OCI-LY7 (cell line): ENCODE measurements around the gene SLC30A2. TPM values are rescaled to one million over a fixed set of nuclear protein-coding genes. Genes with fewer than 3 reads are reported as not detected.

Experiments
- BruUV-seq: library from RNA; stranded (reverse); fragments of 400-500 nt; replicated peaks from 2 replicates; lab custom pipeline; 2021; lab: Mats Ljungman, UMichigan
- CTCF ChIA-PET: fragments of 300-600 bp; sonication (Branson Sonifier 250); formaldehyde crosslinking; loops from one replicate; lab custom pipeline; 2022; ENCODE audit warnings: antibody characterized with exemption; ENCODE audit not compliant: unreplicated experiment; lab: Charles Lee
- POLR2A ChIA-PET: fragments of 300-600 bp; sonication (Branson Sonifier 250); formaldehyde crosslinking; loops from one replicate; lab custom pipeline; 2022; ENCODE audit warnings: antibody characterized with exemption; lab: Charles Lee
- DNase-seq: peaks from one replicate; pipeline ENCODE4 v3.0.0-alpha.2; 2015; ENCODE audit warnings: low spot score
- H2AFZ ChIP-seq: fragments of 200-600 bp; sonication (generic), shearing (Covaris generic); 2 replicates; pipeline ENCODE4 v1.6.1; 2014; ENCODE audit warnings: mild to moderate bottlenecking, antibody characterized with exemption, low read length, moderate library complexity
- H3K27ac ChIP-seq: fragments of 200-600 bp; sonication (generic); 2 replicates; pipeline ENCODE4 v1.5.1; 2014; ENCODE audit warnings: mixed run types, low read depth, mild to moderate bottlenecking, moderate library complexity, low read length, inconsistent platforms; ENCODE audit not compliant: poor library complexity, severe bottlenecking
- H3K36me3 ChIP-seq: fragments of 200-600 bp; sonication (generic); 2 replicates; pipeline ENCODE4 v1.6.1; 2014; ENCODE audit warnings: mild to moderate bottlenecking, antibody characterized with exemption, low read length, moderate library complexity, mixed read lengths; ENCODE audit not compliant: insufficient read depth
- H3K4me1 ChIP-seq: fragments of 200-600 bp; sonication (generic); 2 replicates; pipeline ENCODE4 v1.5.1; 2014; ENCODE audit warnings: mild to moderate bottlenecking, low read length; ENCODE audit not compliant: insufficient read depth, poor library complexity, severe bottlenecking
- H3K4me2 ChIP-seq: fragments of 200-600 bp; sonication (generic); 2 replicates; pipeline ENCODE4 v1.6.1; 2014; ENCODE audit warnings: mild to moderate bottlenecking, low read length
- H3K4me3 ChIP-seq: fragments of 200-600 bp; sonication (generic); 2 replicates; pipeline ENCODE4 v1.5.1; 2014; ENCODE audit warnings: mild to moderate bottlenecking, low read depth, low read length; ENCODE audit not compliant: poor library complexity, severe bottlenecking
- H3K79me2 ChIP-seq: fragments of 200-600 bp; sonication (generic); 2 replicates; pipeline ENCODE4 v1.6.1; 2016; ENCODE audit warnings: low read depth, mild to moderate bottlenecking, low read length, moderate library complexity, mixed read lengths; ENCODE audit not compliant: insufficient read depth
- H3K9me2 ChIP-seq: fragments of 200-600 bp; sonication (generic); 2 replicates; pipeline ENCODE4 v1.6.1; 2016; ENCODE audit warnings: mild to moderate bottlenecking, low read length, mixed read lengths; ENCODE audit not compliant: insufficient read depth
- H3K9me3 ChIP-seq: fragments of 200-600 bp; sonication (generic); 2 replicates; pipeline ENCODE4 v1.6.1; 2014; ENCODE audit warnings: mild to moderate bottlenecking, mixed run types, low read length, mixed read lengths
- H4K20me1 ChIP-seq: fragments of 200-600 bp; sonication (generic); 2 replicates; pipeline ENCODE4 v1.6.1; 2014; ENCODE audit warnings: mild to moderate bottlenecking, antibody characterized with exemption, low read length, moderate library complexity, mixed read lengths; ENCODE audit not compliant: insufficient read depth
- EZH2phosphoT487 ChIP-seq: fragments of 200-600 bp; sonication (generic); IDR thresholded peaks from 2 replicates; pipeline ENCODE4 v1.6.1; 2018; ENCODE audit warnings: low read depth, borderline replicate concordance, mild to moderate bottlenecking, mixed run types, antibody characterized with exemption, low read length, moderate library complexity, mixed read lengths
- intact Hi-C: fragments of 100-400 bp; cut with micrococcal nuclease; formaldehyde crosslinking; loops from one replicate; pipeline ENCODE4 v1.10.0; 2022; ENCODE audit not compliant: unreplicated experiment
- total RNA-seq, 2 experiments: library from RNA; depleted of rRNA in 1 of 2; stranded (reverse); fragments of >200 nt in 1 of 2; shearing (Covaris generic) in 1 of 2; gene quantifications; 2 replicates each; pipeline ENCODE4 v1.2.3, GENCODE V29; 2014 to 2022
- TF ChIP-seq, protein P1 (sequence below): fragments of 200-600 bp; sonication (generic); conservative IDR thresholded peaks from 2 replicates; pipeline ENCODE4 v1.5.1; 2014; ENCODE audit warnings: mild to moderate bottlenecking, antibody characterized with exemption, low read length, moderate library complexity, mixed read lengths

The SLC30A2 gene
- total RNA-seq, 2 experiments from 2014 or later, result not detected

DNA sequence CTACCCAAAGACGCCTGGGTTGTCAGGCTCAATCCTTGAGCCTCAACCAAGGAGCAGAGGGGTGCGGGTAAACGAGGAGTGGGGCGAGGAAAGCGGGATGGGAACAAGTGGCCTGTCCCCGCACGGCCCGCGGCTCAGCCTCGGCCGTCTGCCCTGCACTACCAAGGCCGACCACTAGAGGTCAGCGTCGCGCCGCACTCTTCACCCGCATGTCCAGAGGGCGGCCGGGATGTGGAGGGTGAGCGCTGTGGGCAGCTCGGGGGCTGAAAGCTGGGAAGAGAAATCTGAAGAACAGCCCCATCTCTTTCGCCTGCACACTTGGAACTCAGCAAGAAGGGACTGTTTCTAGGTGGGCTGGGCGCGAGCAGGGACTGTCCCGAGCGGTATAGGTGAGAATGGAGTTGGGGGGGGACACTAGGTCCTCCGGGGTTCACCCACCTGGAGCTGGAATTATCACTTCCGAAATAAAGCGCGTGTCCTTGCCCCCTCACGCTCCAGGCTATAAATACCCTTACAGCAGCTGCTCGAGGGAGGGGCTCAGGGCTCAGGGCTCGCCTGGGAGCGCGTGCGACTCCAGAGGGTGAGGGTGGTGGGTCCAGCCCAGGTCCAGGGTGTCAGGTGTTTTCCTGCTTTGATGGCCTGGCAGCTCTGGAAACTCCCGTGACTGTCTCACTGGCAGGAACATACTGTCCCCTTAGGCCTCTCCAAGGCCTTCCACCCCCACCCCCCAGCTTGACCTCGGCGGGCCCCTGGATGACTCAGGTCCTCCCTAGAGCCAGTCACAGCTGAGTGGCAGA lies 9.8 kb downstream of the SLC30A2 start:
- H3K9me3 ChIP-seq, result no peaks in the 10 kb centered on the region
- H3K36me3 ChIP-seq, result no peaks in the 10 kb centered on the region
- intact Hi-C loops, result loop anchor here (1.0 to 2.0 kb wide), 2 partner anchors 69 to 109 kb away; no protein-coding TSS in a partner anchor
- ChIA-PET CTCF (interaction anchor here (0.5 kb wide), 1 partner anchor 16 kb away, joined by 4 read pairs; no protein-coding TSS in a partner anchor), POLR2A (interaction anchor here (0.6 kb wide), 1 partner anchor 136 kb away, joined by 3 read pairs; no protein-coding TSS in a partner anchor)
- peak overlapping the region; percentile 88 for H2AFZ ChIP-seq
- no peaks in the 10 kb centered on the region for H4K20me1 ChIP-seq
- no peaks in the 10 kb centered on the region for H3K79me2 ChIP-seq
- peaks cover 7% of the 10 kb centered on the region for H3K4me1 ChIP-seq
- TF ChIP-seq, protein P1, sequence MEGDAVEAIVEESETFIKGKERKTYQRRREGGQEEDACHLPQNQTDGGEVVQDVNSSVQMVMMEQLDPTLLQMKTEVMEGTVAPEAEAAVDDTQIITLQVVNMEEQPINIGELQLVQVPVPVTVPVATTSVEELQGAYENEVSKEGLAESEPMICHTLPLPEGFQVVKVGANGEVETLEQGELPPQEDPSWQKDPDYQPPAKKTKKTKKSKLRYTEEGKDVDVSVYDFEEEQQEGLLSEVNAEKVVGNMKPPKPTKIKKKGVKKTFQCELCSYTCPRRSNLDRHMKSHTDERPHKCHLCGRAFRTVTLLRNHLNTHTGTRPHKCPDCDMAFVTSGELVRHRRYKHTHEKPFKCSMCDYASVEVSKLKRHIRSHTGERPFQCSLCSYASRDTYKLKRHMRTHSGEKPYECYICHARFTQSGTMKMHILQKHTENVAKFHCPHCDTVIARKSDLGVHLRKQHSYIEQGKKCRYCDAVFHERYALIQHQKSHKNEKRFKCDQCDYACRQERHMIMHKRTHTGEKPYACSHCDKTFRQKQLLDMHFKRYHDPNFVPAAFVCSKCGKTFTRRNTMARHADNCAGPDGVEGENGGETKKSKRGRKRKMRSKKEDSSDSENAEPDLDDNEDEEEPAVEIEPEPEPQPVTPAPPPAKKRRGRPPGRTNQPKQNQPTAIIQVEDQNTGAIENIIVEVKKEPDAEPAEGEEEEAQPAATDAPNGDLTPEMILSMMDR, result peak; percentile 93
- no peak for TF ChIP-seq EZH2phosphoT487
- H3K4me3 ChIP-seq, result peak overlapping the region; percentile 75
- no peaks in the 10 kb centered on the region for H3K9me2 ChIP-seq
- H3K4me2 ChIP-seq, result peak overlapping the region; percentile 85
- BruUV-seq, result no TSS peak
- no peak overlapping the region for H3K27ac ChIP-seq
- peak; percentile 71 for DNase-seq

DNA sequence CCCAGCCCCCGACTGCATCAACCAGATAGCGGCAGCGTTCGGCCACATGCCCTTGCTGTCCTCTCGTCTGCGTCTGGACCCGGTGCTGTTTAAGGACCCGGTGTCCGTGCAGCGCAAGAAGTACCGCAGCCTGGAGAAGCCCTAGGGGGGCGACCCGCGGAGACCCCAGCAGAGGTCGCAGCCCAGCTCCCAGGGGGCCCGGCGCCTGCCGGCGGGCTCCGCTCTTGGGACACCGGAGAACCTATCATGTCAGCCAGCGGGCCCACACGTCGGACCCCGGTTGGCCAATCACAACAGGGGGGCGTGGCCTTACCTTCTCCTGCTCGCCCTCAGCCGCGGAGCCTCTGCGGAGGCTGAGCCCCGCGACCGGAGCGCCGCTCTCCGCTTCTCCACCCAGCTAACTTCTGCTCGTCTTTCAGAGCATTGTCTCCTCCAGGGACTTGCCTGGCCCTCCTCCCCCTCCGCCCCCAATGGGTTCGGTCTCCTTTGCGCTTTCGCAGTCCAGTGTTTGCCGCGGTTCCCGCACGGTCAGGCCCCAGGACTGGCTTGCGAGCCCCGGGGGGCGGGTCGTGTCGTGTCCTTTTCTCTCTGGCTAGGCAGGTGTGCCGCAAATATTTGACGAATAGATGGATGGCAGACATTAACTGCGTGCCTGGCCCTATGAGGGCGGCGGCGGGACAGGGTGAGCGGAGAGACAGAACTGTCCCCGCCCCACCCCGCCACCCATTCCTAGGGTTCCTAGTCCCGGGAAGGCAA lies 10.5 kb downstream of the SLC30A2 start:
- DNase-seq, result peak; percentile 97
- H4K20me1 ChIP-seq, result no peaks in the 10 kb centered on the region
- H3K36me3 ChIP-seq, result no peaks in the 10 kb centered on the region
- BruUV-seq, result no TSS peak
- ChIA-PET POLR2A (no interaction called here), CTCF (interaction anchor here (0.6 kb wide), 1 partner anchor 1043 kb away, joined by 5 read pairs; no protein-coding TSS in a partner anchor)
- peaks cover 7% of the 10 kb centered on the region for H3K4me1 ChIP-seq
- H3K9me3 ChIP-seq, result no peaks in the 10 kb centered on the region
- H3K4me2 ChIP-seq, result peak overlapping the region; percentile 85
- H3K4me3 ChIP-seq, result peak overlapping the region; percentile 75
- no peak overlapping the region for H3K27ac ChIP-seq
- H3K79me2 ChIP-seq, result no peaks in the 10 kb centered on the region
- intact Hi-C loops, result no loop called here
- TF ChIP-seq, protein P1, result 0 out of 2 replicates have a peak, but pooled peaks have one; percentile 27
- no peak for TF ChIP-seq EZH2phosphoT487
- H2AFZ ChIP-seq, result peak overlapping the region; percentile 88
- no peaks in the 10 kb centered on the region for H3K9me2 ChIP-seq
